MM.1S (cell line): Measurements from ENCODE around the gene MRPL37.

Experiments used
- DNase-seq: peaks from one replicate; pipeline ENCODE4 v3.0.0-alpha.2; 2015
- H2AFZ ChIP-seq: fragments of 300-600 bp; sonication (generic); 2 replicates; pipeline ENCODE4 v1.6.0; 2016; ENCODE audit warnings: antibody characterized with exemption, low read length
- H3F3A ChIP-seq: fragments of 300-600 bp; sonication (generic); 2 replicates; pipeline ENCODE4 v1.6.1; 2016; ENCODE audit warnings: mild to moderate bottlenecking, antibody characterized with exemption, low read length, moderate library complexity, mixed read lengths; ENCODE audit not compliant: insufficient read depth
- H3K27ac ChIP-seq: fragments of 300-600 bp; sonication (generic); 2 replicates; pipeline ENCODE4 v1.5.1; 2016; ENCODE audit warnings: mild to moderate bottlenecking, low read length
- H3K27me3 ChIP-seq: fragments of 300-600 bp; sonication (generic); replicated peaks from 2 replicates; pipeline ENCODE4 v1.6.0; 2016; ENCODE audit warnings: low read length; ENCODE audit not compliant: insufficient read depth
- H3K36me3 ChIP-seq: fragments of 300-600 bp; sonication (generic); replicated peaks from 2 replicates; pipeline ENCODE4 v1.6.1; 2016; ENCODE audit warnings: mild to moderate bottlenecking, low read length, mixed read lengths; ENCODE audit not compliant: insufficient read depth
- H3K4me1 ChIP-seq: fragments of 300-600 bp; sonication (generic); 2 replicates; pipeline ENCODE4 v1.6.1; 2016; ENCODE audit warnings: low read length, mixed read lengths
- H3K4me2 ChIP-seq: fragments of 300-600 bp; sonication (generic); 2 replicates; pipeline ENCODE4 v1.6.0; 2016; ENCODE audit warnings: low read depth, low read length
- H3K4me3 ChIP-seq: fragments of 300-600 bp; sonication (generic); 2 replicates; pipeline ENCODE4 v1.5.1; 2016; ENCODE audit warnings: low read length, mixed read lengths
- H3K79me2 ChIP-seq: fragments of 300-600 bp; sonication (generic); 2 replicates; pipeline ENCODE4 v1.6.1; 2016; ENCODE audit warnings: mixed run types, low read length, mixed read lengths
- H3K9ac ChIP-seq: fragments of 300-600 bp; sonication (generic); 2 replicates; pipeline ENCODE4 v1.6.1; 2016; ENCODE audit warnings: low read length, mixed read lengths
- H3K9me2 ChIP-seq: fragments of 300-600 bp; sonication (generic); replicated peaks from 2 replicates; pipeline ENCODE4 v1.6.1; 2016; ENCODE audit warnings: mild to moderate bottlenecking, low read length, mixed read lengths; ENCODE audit not compliant: insufficient read depth
- H3K9me3 ChIP-seq: fragments of 300-600 bp; sonication (generic); replicated peaks from 2 replicates; pipeline ENCODE4 v1.6.1; 2016; ENCODE audit warnings: mild to moderate bottlenecking, low read length, mixed read lengths; ENCODE audit not compliant: insufficient read depth
- H4K20me1 ChIP-seq: fragments of 300-600 bp; sonication (generic); 2 replicates; pipeline ENCODE4 v1.6.1; 2016; ENCODE audit warnings: mild to moderate bottlenecking, low read length, moderate library complexity, mixed read lengths; ENCODE audit not compliant: insufficient read depth
- EZH2 ChIP-seq: fragments of 300-600 bp; sonication (generic); optimal IDR thresholded peaks from 2 replicates; pipeline ENCODE3; 2017; ENCODE audit warnings: low read depth, mild to moderate bottlenecking, antibody characterized with exemption, low read length, mixed read lengths
- EZH2phosphoT487 ChIP-seq: fragments of 300-600 bp; sonication (generic); IDR thresholded peaks from 2 replicates; pipeline ENCODE4 v1.6.1; 2018; ENCODE audit warnings: antibody characterized with exemption, low read length
- TF ChIP-seq, protein P1 (sequence below): fragments of 300-600 bp; sonication (generic); IDR thresholded peaks from 2 replicates; pipeline ENCODE4 v1.5.1; 2016; ENCODE audit warnings: antibody characterized with exemption, low read length, mixed read lengths

The MRPL37 gene

DNA sequence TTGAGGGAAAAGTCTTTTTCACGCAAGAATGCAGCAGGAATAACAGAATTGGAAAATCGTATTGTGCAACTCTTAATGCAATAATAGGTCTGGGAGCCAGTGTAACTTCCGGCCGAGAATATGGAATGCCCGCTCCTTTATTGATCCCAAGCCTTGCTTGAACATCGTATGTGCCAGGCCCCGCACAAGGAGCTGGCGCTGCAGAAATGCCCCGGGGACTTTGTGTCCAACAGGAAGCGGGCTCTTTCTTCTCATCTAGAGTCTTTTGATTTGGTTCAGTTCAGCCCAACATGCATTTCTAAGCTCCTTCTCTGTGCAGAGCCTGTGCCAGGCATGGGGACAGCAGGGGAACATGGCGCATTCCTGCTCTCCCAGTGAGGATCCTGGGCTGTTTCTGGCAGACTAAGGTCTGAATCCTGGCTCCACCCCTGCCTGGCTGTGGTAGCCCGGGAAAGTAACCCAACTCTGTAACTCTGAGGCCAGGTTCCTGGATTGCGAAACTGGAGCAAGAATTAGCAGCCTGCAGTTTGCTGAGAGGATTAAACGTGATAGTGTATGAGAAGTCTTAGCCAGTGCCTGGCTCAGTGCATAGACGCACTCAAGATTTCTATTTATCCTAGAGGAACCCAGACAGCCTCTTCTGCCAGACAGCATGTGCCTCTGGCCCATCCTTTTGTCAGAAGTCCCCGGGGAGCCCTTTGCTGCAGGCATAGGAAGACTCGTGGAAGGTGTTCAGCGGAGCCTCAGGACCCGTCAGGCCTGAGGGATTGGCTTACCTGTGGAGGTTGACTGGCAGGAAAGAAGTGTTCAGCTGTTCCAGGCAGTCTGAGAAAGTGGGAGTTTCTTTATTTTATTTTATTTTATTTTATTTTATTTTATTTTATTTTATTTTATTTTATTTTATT lies 46.2 kb upstream of the MRPL37 start:
- Histone ChIP-seq H3K27me3 (no peaks in the 10 kb centered on the region), H4K20me1 (no peaks in the 10 kb centered on the region), H3K36me3 (no peaks in the 10 kb centered on the region), H3K27ac (no peak overlapping the region), H3K9ac (no peak overlapping the region), H3K79me2 (no peaks in the 10 kb centered on the region), H3K4me1 (no peaks in the 10 kb centered on the region), H3K9me3 (no peaks in the 10 kb centered on the region), H3K4me3 (no peak overlapping the region), H3K9me2 (no peaks in the 10 kb centered on the region), H2AFZ (no peak overlapping the region), H3K4me2 (no peak overlapping the region), H3F3A (no peaks in the 10 kb centered on the region)
- DNase-seq = no peak
- TF ChIP-seq EZH2phosphoT487 (no peak), EZH2 (no peak)
- TF ChIP-seq, protein P1, sequence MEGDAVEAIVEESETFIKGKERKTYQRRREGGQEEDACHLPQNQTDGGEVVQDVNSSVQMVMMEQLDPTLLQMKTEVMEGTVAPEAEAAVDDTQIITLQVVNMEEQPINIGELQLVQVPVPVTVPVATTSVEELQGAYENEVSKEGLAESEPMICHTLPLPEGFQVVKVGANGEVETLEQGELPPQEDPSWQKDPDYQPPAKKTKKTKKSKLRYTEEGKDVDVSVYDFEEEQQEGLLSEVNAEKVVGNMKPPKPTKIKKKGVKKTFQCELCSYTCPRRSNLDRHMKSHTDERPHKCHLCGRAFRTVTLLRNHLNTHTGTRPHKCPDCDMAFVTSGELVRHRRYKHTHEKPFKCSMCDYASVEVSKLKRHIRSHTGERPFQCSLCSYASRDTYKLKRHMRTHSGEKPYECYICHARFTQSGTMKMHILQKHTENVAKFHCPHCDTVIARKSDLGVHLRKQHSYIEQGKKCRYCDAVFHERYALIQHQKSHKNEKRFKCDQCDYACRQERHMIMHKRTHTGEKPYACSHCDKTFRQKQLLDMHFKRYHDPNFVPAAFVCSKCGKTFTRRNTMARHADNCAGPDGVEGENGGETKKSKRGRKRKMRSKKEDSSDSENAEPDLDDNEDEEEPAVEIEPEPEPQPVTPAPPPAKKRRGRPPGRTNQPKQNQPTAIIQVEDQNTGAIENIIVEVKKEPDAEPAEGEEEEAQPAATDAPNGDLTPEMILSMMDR = no peak

DNA sequence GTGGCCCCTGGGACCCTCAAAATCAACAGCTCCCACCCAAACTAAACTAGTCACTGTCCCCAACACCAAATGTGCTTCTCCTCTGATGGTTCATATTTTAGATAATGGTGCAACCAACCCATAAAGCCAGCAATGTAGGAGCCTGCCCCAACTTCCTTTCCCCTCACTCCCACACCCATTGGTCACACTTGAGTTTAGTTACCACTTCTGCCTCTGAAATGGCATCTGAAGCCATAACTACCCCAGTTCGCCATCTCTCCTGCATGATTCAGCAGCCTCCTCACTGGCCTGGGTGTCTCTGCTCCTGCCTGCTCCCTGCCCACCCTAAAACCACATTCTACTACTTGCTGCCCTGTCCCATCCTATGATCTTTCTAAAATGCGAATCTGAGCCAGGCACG lies 43.8 kb upstream of the MRPL37 start:
- TF ChIP-seq, protein P1 = no peak
- TF ChIP-seq EZH2phosphoT487 = no peak
- TF ChIP-seq EZH2 = no peak
- no peak overlapping the region for H3K4me3 ChIP-seq
- no peak overlapping the region for H3K4me2 ChIP-seq
- H3K27ac ChIP-seq = no peak overlapping the region
- H4K20me1 ChIP-seq = no peaks in the 10 kb centered on the region
- no peaks in the 10 kb centered on the region for H3F3A ChIP-seq
- no peak for DNase-seq
- H3K79me2 ChIP-seq = no peaks in the 10 kb centered on the region
- no peaks in the 10 kb centered on the region for H3K9me3 ChIP-seq
- H2AFZ ChIP-seq = no peak overlapping the region
- no peaks in the 10 kb centered on the region for H3K27me3 ChIP-seq
- no peaks in the 10 kb centered on the region for H3K9me2 ChIP-seq
- no peaks in the 10 kb centered on the region for H3K4me1 ChIP-seq
- no peak overlapping the region for H3K9ac ChIP-seq
- H3K36me3 ChIP-seq = no peaks in the 10 kb centered on the region

DNA sequence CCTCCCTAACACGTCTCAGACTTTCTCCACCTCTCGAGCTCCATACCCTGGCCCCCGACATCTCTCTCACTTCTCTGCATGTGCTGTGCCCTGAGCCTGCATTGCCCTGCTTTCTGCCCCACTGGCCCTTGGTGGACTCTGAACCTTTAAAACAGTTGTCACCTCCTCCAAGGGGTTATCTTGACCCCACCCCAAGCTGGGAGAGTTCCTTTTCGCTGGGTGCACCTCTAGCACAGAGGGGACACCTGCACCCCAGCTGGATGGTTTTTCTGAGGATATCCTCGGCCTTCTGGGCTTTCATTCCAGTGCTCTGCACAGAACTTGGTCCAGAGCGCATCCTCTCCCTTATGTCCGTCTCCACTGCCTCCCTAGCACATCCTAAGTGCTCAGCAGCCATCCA lies 43.0 kb upstream of the MRPL37 start:
- no peak overlapping the region for H3K9ac ChIP-seq
- DNase-seq = no peak
- H4K20me1 ChIP-seq = no peaks in the 10 kb centered on the region
- no peaks in the 10 kb centered on the region for H3K79me2 ChIP-seq
- H3F3A ChIP-seq = no peaks in the 10 kb centered on the region
- H3K27ac ChIP-seq = no peak overlapping the region
- H3K4me3 ChIP-seq = no peak overlapping the region
- TF ChIP-seq, protein P1 = no peak
- no peak for TF ChIP-seq EZH2
- no peak for TF ChIP-seq EZH2phosphoT487
- H3K4me1 ChIP-seq = no peaks in the 10 kb centered on the region
- no peaks in the 10 kb centered on the region for H3K27me3 ChIP-seq
- no peak overlapping the region for H3K4me2 ChIP-seq
- no peak overlapping the region for H2AFZ ChIP-seq
- H3K9me2 ChIP-seq = no peaks in the 10 kb centered on the region
- H3K9me3 ChIP-seq = no peaks in the 10 kb centered on the region
- no peaks in the 10 kb centered on the region for H3K36me3 ChIP-seq
